ENCODE data around the gene GPC6.

GPC6 gene

GRCh38 chr13:93655154-93655553, 428.5 kb downstream of the GPC6 start:
- Histone ChIP-seq H3K9ac (ENCODE audit: low read length) (no peak overlapping the region), H3K27me3 (replicated peaks; ENCODE audit: control insufficient read depth, insufficient read depth, low read length) (no peaks in the 10 kb centered on the region), H3K36me3 (ENCODE audit: control insufficient read depth, insufficient read depth, low read length, severe bottlenecking) (no peaks in the 10 kb centered on the region), H3K9me3 (ENCODE audit: control insufficient read depth, low read length) (no peaks in the 10 kb centered on the region), H3K4me1 (ENCODE audit: control insufficient read depth, insufficient read depth, low read length) (no peaks in the 10 kb centered on the region), H3K4me3 (ENCODE audit: low read length) (no peak overlapping the region)
- no peak for DNase-seq (ENCODE audit: low read depth)

DNA sequence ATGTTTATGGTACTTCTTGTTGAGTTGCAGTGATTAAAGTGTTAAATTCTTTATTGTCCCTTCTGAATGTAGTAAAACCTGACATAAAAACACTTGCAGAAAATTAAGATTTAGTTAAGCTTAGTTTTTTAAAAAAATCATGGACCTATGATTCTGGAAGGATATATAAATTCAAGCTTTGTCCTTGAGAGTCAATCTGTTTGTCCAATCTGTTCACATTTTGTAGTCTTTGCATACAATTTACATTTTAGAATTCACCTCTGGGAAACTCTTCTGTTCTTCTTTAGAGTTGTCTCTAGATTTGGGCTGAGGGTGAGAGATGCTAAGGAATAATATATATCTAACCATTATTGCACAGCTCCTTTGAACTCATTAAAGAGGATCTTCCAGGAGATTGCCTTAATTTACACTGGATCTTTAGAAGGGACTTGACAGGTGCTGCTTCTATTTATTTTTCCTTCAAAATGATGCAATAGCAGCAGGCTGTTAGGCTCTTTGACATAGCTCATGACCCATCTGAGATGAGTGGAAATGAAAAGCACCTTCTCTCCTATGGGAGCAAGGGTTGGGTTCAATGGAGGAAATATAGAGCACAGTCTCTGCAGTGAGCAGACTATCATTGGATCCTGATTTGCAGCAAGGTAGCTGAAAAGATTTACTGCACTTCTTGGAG, 433.9 kb downstream of the GPC6 start:
- Histone ChIP-seq H3K9me3 (ENCODE audit: control insufficient read depth, low read length) (no peaks in the 10 kb centered on the region), H3K27me3 (replicated peaks; ENCODE audit: control insufficient read depth, insufficient read depth, low read length) (no peaks in the 10 kb centered on the region), H3K4me1 (ENCODE audit: control insufficient read depth, insufficient read depth, low read length) (no peaks in the 10 kb centered on the region), H3K36me3 (ENCODE audit: control insufficient read depth, insufficient read depth, low read length, severe bottlenecking) (no peaks in the 10 kb centered on the region), H3K9ac (ENCODE audit: low read length) (no peak overlapping the region), H3K4me3 (ENCODE audit: low read length) (no peak overlapping the region)
- DNase-seq (ENCODE audit: low read depth) = no peak

GRCh38 chr13:93670866-93671265, 444.3 kb downstream of the GPC6 start:
- H3K4me3 ChIP-seq (ENCODE audit: low read length) = no peak overlapping the region
- H3K36me3 ChIP-seq (ENCODE audit: control insufficient read depth, insufficient read depth, low read length, severe bottlenecking) = no peaks in the 10 kb centered on the region
- no peaks in the 10 kb centered on the region for H3K27me3 ChIP-seq (replicated peaks; ENCODE audit: control insufficient read depth, insufficient read depth, low read length)
- H3K9me3 ChIP-seq (ENCODE audit: control insufficient read depth, low read length) = no peaks in the 10 kb centered on the region
- no peaks in the 10 kb centered on the region for H3K4me1 ChIP-seq (ENCODE audit: control insufficient read depth, insufficient read depth, low read length)
- no peak overlapping the region for H3K9ac ChIP-seq (ENCODE audit: low read length)
- DNase-seq (ENCODE audit: low read depth) = no peak

DNA sequence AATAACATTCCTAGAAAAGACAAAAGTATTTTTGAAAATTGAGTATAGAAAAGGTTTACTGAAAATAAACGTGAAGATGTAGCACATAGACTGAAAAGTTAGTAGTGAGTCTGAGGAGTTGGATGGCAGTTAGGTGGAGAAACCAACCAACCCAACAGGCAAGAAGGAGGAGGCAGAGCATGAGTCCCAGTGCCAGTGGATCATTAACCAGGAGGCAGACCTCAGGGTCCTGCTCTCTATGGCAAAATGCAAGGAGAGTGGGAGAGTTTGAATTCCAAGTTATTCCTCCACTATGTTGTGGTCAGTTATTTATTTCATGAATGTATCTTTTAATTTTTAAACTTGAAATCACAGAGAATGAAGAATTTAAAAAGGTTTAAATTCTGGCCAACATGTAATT, 446.4 kb downstream of the GPC6 start:
- no peaks in the 10 kb centered on the region for H3K9me3 ChIP-seq (ENCODE audit: control insufficient read depth, low read length)
- H3K27me3 ChIP-seq (replicated peaks; ENCODE audit: control insufficient read depth, insufficient read depth, low read length) = no peaks in the 10 kb centered on the region
- H3K36me3 ChIP-seq (ENCODE audit: control insufficient read depth, insufficient read depth, low read length, severe bottlenecking) = no peaks in the 10 kb centered on the region
- H3K4me3 ChIP-seq (ENCODE audit: low read length) = no peak overlapping the region
- no peak overlapping the region for H3K9ac ChIP-seq (ENCODE audit: low read length)
- H3K4me1 ChIP-seq (ENCODE audit: control insufficient read depth, insufficient read depth, low read length) = no peaks in the 10 kb centered on the region
- no peak for DNase-seq (ENCODE audit: low read depth)

DNA sequence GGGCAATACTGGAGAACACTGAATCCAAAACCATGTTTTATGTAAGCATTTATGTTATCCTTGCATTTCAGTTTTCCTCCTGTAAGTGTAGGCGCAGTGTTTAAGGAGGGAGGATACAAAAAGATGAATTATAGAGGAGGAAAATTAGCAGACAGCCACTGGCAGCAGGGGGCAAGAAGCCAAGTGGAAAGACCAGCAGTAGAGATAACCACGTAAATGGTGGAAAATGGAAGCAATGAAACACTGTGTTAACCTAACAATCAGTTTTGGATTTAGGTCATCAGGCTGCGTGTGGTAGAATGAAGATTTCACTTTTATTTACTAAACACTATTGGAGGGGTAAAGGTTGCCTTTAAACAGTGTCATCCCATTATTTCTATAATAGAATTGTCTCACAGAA, 447.3 kb downstream of the GPC6 start:
- no peaks in the 10 kb centered on the region for H3K4me1 ChIP-seq (ENCODE audit: control insufficient read depth, insufficient read depth, low read length)
- no peak for DNase-seq (ENCODE audit: low read depth)
- H3K36me3 ChIP-seq (ENCODE audit: control insufficient read depth, insufficient read depth, low read length, severe bottlenecking) = no peaks in the 10 kb centered on the region
- no peaks in the 10 kb centered on the region for H3K27me3 ChIP-seq (replicated peaks; ENCODE audit: control insufficient read depth, insufficient read depth, low read length)
- no peaks in the 10 kb centered on the region for H3K9me3 ChIP-seq (ENCODE audit: control insufficient read depth, low read length)
- no peak overlapping the region for H3K9ac ChIP-seq (ENCODE audit: low read length)
- no peak overlapping the region for H3K4me3 ChIP-seq (ENCODE audit: low read length)

- no peaks in the 10 kb centered on the region for H3K9me3 ChIP-seq (ENCODE audit: control insufficient read depth, low read length)
- no peaks in the 10 kb centered on the region for H3K4me1 ChIP-seq (ENCODE audit: control insufficient read depth, insufficient read depth, low read length)
- no peaks in the 10 kb centered on the region for H3K36me3 ChIP-seq (ENCODE audit: control insufficient read depth, insufficient read depth, low read length, severe bottlenecking)
- H3K4me3 ChIP-seq (ENCODE audit: low read length) = no peak overlapping the region
- H3K9ac ChIP-seq (ENCODE audit: low read length) = no peak overlapping the region
- DNase-seq (ENCODE audit: low read depth) = peak; percentile 3
- H3K27me3 ChIP-seq (replicated peaks; ENCODE audit: control insufficient read depth, insufficient read depth, low read length) = no peaks in the 10 kb centered on the region
These were observed 447.7 kb downstream of the GPC6 start for GRCh38 chr13:93674337-93674755.

GRCh38 chr13:93680329-93680728, 453.7 kb downstream of the GPC6 start:
- Histone ChIP-seq H3K27me3 (replicated peaks; ENCODE audit: control insufficient read depth, insufficient read depth, low read length) (no peaks in the 10 kb centered on the region), H3K36me3 (ENCODE audit: control insufficient read depth, insufficient read depth, low read length, severe bottlenecking) (no peaks in the 10 kb centered on the region), H3K9ac (ENCODE audit: low read length) (no peak overlapping the region), H3K4me3 (ENCODE audit: low read length) (no peak overlapping the region), H3K4me1 (ENCODE audit: control insufficient read depth, insufficient read depth, low read length) (no peaks in the 10 kb centered on the region), H3K9me3 (ENCODE audit: control insufficient read depth, low read length) (no peaks in the 10 kb centered on the region)
- no peak for DNase-seq (ENCODE audit: low read depth)

DNA sequence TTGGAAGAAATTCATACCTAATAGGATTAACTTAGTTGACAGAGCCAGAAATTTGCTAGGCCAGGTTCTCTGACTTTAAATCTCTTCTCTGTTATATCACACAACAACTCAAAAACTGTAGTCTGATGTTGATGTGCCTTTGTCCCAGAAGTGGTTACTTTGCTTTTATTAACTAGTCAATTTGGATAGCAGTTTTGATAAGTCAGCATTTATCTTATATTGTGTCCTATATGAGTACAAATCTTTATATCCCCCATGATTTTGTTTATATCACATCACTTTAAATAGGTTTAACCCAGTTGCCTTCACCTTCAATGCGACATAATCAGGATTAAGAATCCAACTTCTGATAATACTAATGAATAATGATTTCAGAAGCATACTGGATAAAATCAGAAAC, 459.3 kb downstream of the GPC6 start:
- no peaks in the 10 kb centered on the region for H3K36me3 ChIP-seq (ENCODE audit: control insufficient read depth, insufficient read depth, low read length, severe bottlenecking)
- no peak overlapping the region for H3K4me3 ChIP-seq (ENCODE audit: low read length)

GRCh38 chr13:93686399-93686798, 459.8 kb downstream of the GPC6 start:
- Histone ChIP-seq H3K9me3 (ENCODE audit: control insufficient read depth, low read length) (no peaks in the 10 kb centered on the region), H3K36me3 (ENCODE audit: control insufficient read depth, insufficient read depth, low read length, severe bottlenecking) (no peaks in the 10 kb centered on the region), H3K4me3 (ENCODE audit: low read length) (no peak overlapping the region), H3K27me3 (replicated peaks; ENCODE audit: control insufficient read depth, insufficient read depth, low read length) (no peaks in the 10 kb centered on the region), H3K9ac (ENCODE audit: low read length) (no peak overlapping the region), H3K4me1 (ENCODE audit: control insufficient read depth, insufficient read depth, low read length) (peaks cover 6% of the 10 kb centered on the region)
- DNase-seq (ENCODE audit: low read depth) = no peak

More for the DNA sequence above, 459.3 kb downstream of the GPC6 start:
- H3K9me3 ChIP-seq (ENCODE audit: control insufficient read depth, low read length) = no peaks in the 10 kb centered on the region
- H3K27me3 ChIP-seq (replicated peaks; ENCODE audit: control insufficient read depth, insufficient read depth, low read length) = no peaks in the 10 kb centered on the region
- peaks cover 6% of the 10 kb centered on the region for H3K4me1 ChIP-seq (ENCODE audit: control insufficient read depth, insufficient read depth, low read length)
- no peak for DNase-seq (ENCODE audit: low read depth)
- H3K9ac ChIP-seq (ENCODE audit: low read length) = no peak overlapping the region

DNA sequence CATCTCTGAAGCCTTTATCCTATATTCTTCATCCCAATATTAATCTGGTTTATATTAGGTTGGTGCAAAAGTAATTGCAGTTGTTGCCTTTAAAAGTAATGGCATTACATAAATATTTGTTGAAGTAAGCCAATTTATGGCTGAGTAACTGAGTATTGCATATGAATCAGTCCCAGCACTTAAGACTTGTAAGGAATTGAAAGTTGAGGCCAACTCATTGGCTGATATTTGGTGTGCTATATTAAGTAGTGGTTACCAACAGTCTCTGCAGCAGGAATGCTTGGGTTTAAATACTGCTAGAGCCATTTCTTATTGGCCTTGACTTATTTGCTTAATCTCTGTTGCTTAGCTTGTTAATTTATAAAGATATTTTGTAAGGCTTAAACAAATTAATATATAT, 460.7 kb downstream of the GPC6 start:
- no peak for DNase-seq (ENCODE audit: low read depth)
- H3K27me3 ChIP-seq (replicated peaks; ENCODE audit: control insufficient read depth, insufficient read depth, low read length) = no peaks in the 10 kb centered on the region
- no peaks in the 10 kb centered on the region for H3K9me3 ChIP-seq (ENCODE audit: control insufficient read depth, low read length)
- H3K36me3 ChIP-seq (ENCODE audit: control insufficient read depth, insufficient read depth, low read length, severe bottlenecking) = no peaks in the 10 kb centered on the region
- no peak overlapping the region for H3K9ac ChIP-seq (ENCODE audit: low read length)
- H3K4me3 ChIP-seq (ENCODE audit: low read length) = no peak overlapping the region
- peaks cover 6% of the 10 kb centered on the region for H3K4me1 ChIP-seq (ENCODE audit: control insufficient read depth, insufficient read depth, low read length)

DNA sequence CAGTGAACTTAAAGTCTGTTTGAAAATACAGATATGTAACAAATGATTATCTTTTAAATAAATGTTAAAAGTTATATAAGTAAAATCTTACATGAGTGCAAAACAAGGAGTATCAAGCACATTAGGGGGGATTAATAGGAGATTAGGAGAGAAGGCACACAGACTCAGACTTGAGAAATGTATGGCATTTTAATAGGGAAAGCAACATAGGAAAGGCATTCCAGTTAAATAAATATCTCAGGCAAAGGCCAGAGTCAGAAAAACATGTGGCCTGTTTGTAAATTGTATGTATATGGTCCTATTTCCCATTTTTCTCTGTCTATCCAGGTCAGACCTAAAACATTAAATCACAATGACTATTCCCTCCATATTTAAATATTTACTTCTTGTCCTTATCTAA, 462.7 kb downstream of the GPC6 start:
- peaks cover 6% of the 10 kb centered on the region for H3K4me1 ChIP-seq (ENCODE audit: control insufficient read depth, insufficient read depth, low read length)
- no peak overlapping the region for H3K4me3 ChIP-seq (ENCODE audit: low read length)
- no peak overlapping the region for H3K9ac ChIP-seq (ENCODE audit: low read length)
- DNase-seq (ENCODE audit: low read depth) = no peak
- H3K27me3 ChIP-seq (replicated peaks; ENCODE audit: control insufficient read depth, insufficient read depth, low read length) = no peaks in the 10 kb centered on the region
- no peaks in the 10 kb centered on the region for H3K9me3 ChIP-seq (ENCODE audit: control insufficient read depth, low read length)
- no peaks in the 10 kb centered on the region for H3K36me3 ChIP-seq (ENCODE audit: control insufficient read depth, insufficient read depth, low read length, severe bottlenecking)

- H3K36me3 ChIP-seq (ENCODE audit: control insufficient read depth, insufficient read depth, low read length, severe bottlenecking) = no peaks in the 10 kb centered on the region
- peak; percentile 69 for DNase-seq (ENCODE audit: low read depth)
These were observed 463.5 kb downstream of the GPC6 start for GRCh38 chr13:93690139-93690538.

More at GRCh38 chr13:93690139-93690538, 463.5 kb downstream of the GPC6 start:
- H3K4me3 ChIP-seq (ENCODE audit: low read length) = no peak overlapping the region
- H3K9me3 ChIP-seq (ENCODE audit: control insufficient read depth, low read length) = no peaks in the 10 kb centered on the region
- no peak overlapping the region for H3K9ac ChIP-seq (ENCODE audit: low read length)
- H3K4me1 ChIP-seq (ENCODE audit: control insufficient read depth, insufficient read depth, low read length) = peaks cover 6% of the 10 kb centered on the region
- H3K27me3 ChIP-seq (replicated peaks; ENCODE audit: control insufficient read depth, insufficient read depth, low read length) = no peaks in the 10 kb centered on the region

All from adipocyte (in vitro differentiated cells).